KMS-11 (cell line): ENCODE measurements around the gene CHAMP1.

Source experiments
- H2AFZ ChIP-seq: fragments of 200-600 bp; sonication (generic); 2 replicates; pipeline ENCODE4 v1.6.1; 2016; ENCODE audit warnings: antibody characterized with exemption, mixed run types, low read depth
- H3K27ac ChIP-seq: fragments of 200-600 bp; sonication (generic); 2 replicates; pipeline ENCODE4 v1.6.1; 2016; ENCODE audit warnings: mild to moderate bottlenecking, mixed run types
- H3K27me3 ChIP-seq: fragments of 200-600 bp; sonication (generic); 2 replicates; pipeline ENCODE4 v1.6.1; 2017; ENCODE audit warnings: mild to moderate bottlenecking, low read depth, mixed run types, moderate library complexity; ENCODE audit not compliant: insufficient read depth
- H3K36me3 ChIP-seq: fragments of 200-600 bp; sonication (generic); 2 replicates; pipeline ENCODE4 v1.6.1; 2017; ENCODE audit warnings: mild to moderate bottlenecking, mixed run types; ENCODE audit not compliant: insufficient read depth
- H3K4me1 ChIP-seq: fragments of 200-600 bp; sonication (generic); 2 replicates; pipeline ENCODE4 v1.6.1; 2016; ENCODE audit warnings: mild to moderate bottlenecking, low read depth, mixed run types; ENCODE audit not compliant: poor library complexity, severe bottlenecking
- H3K4me2 ChIP-seq: fragments of 200-600 bp; sonication (generic); 2 replicates; pipeline ENCODE4 v1.7.0; 2016; ENCODE audit warnings: mild to moderate bottlenecking, mixed run types
- H3K4me3 ChIP-seq: fragments of 200-600 bp; sonication (generic); IDR thresholded peaks from 2 replicates; pipeline ENCODE4 v1.6.1; 2017; ENCODE audit warnings: low read depth, low read length, mixed read lengths; ENCODE audit not compliant: insufficient read depth
- H3K79me2 ChIP-seq: fragments of 200-600 bp; sonication (generic); 2 replicates; pipeline ENCODE4 v1.6.1; 2016; ENCODE audit warnings: low read depth, mixed run types; ENCODE audit not compliant: insufficient read depth
- H3K9ac ChIP-seq: fragments of 200-600 bp; sonication (generic); 2 replicates; pipeline ENCODE4 v1.6.1; 2016; ENCODE audit warnings: mild to moderate bottlenecking, mixed run types
- H4K20me1 ChIP-seq: fragments of 200-600 bp; sonication (generic); 2 replicates; pipeline ENCODE4 v1.6.1; 2016; ENCODE audit warnings: mild to moderate bottlenecking, mixed run types; ENCODE audit not compliant: insufficient read depth
- CTCF ChIP-seq: fragments of 200-600 bp; sonication (generic); conservative IDR thresholded peaks from 2 replicates; pipeline ENCODE4 v1.6.1; 2017; ENCODE audit warnings: low read depth, mild to moderate bottlenecking, antibody characterized with exemption, low read length, moderate library complexity, mixed read lengths

CHAMP1 gene

GRCh38 chr13:114303700-114304327, 10.5 kb upstream of the CHAMP1 start:
- Histone ChIP-seq H4K20me1 (no peaks in the 10 kb centered on the region), H3K36me3 (no peaks in the 10 kb centered on the region), H3K4me1 (peaks cover 11% of the 10 kb centered on the region), H3K4me2 (no peak overlapping the region), H3K27ac (no peak overlapping the region), H2AFZ (no peak overlapping the region), H3K4me3 (no peak overlapping the region), H3K79me2 (no peaks in the 10 kb centered on the region), H3K9ac (no peak overlapping the region), H3K27me3 (no peaks in the 10 kb centered on the region)
- no peak for TF ChIP-seq CTCF

- Histone ChIP-seq H3K36me3 (no peaks in the 10 kb centered on the region), H3K4me2 (no peak overlapping the region), H4K20me1 (no peaks in the 10 kb centered on the region), H3K9ac (no peak overlapping the region), H3K4me1 (peaks cover 18% of the 10 kb centered on the region), H2AFZ (no peak overlapping the region), H3K4me3 (no peak overlapping the region), H3K79me2 (no peaks in the 10 kb centered on the region), H3K27ac (no peak overlapping the region), H3K27me3 (no peaks in the 10 kb centered on the region)
- TF ChIP-seq CTCF = no peak
Measured at GRCh38 chr13:114304346-114305034, 9.8 kb upstream of the CHAMP1 start.

GRCh38 chr13:114309086-114309485, 5.2 kb upstream of the CHAMP1 start:
- Histone ChIP-seq H3K4me2 (peak overlapping the region; percentile 58), H3K4me3 (no peak overlapping the region), H3K27me3 (no peaks in the 10 kb centered on the region), H3K79me2 (peaks cover 8% of the 10 kb centered on the region; the same call in 1 of the 2 replicates), H3K4me1 (peaks cover 56% of the 10 kb centered on the region), H3K27ac (peak overlapping the region; percentile 25; the same call in 1 of the 2 replicates), H2AFZ (no peak overlapping the region), H3K36me3 (no peaks in the 10 kb centered on the region), H3K9ac (no peak overlapping the region), H4K20me1 (no peaks in the 10 kb centered on the region)
- TF ChIP-seq CTCF = no peak

GRCh38 chr13:114309806-114310410, 4.4 kb upstream of the CHAMP1 start:
- Histone ChIP-seq H3K36me3 (no peaks in the 10 kb centered on the region), H3K4me1 (peaks cover 52% of the 10 kb centered on the region), H3K79me2 (peaks cover 10% of the 10 kb centered on the region; the same call in 1 of the 2 replicates), H3K4me3 (no peak overlapping the region), H3K27ac (peak overlapping the region; percentile 25; the same call in 1 of the 2 replicates), H3K4me2 (peak overlapping the region; percentile 58), H4K20me1 (no peaks in the 10 kb centered on the region), H2AFZ (peak overlapping the region; percentile 28; the same call in 1 of the 2 replicates), H3K9ac (no peak overlapping the region; the same call in 1 of the 2 replicates), H3K27me3 (no peaks in the 10 kb centered on the region)
- no peak for TF ChIP-seq CTCF
